Activated CD4-positive, alpha-beta T cell treated with anti-CD3 and anti-CD28 coated beads, Interleukin-10, Interleukin-2, amounts not matched to agents 100 ng/mL and 50 ng/mL, durations not matched to agents 16 hours and 8 hours (primary cell): ENCODE results near the gene CHD2.

ENCODE experiments used
- DNase-seq: peaks from one replicate; pipeline ENCODE4 v3.0.0-alpha.2; 2020

Gene CHD2

DNA sequence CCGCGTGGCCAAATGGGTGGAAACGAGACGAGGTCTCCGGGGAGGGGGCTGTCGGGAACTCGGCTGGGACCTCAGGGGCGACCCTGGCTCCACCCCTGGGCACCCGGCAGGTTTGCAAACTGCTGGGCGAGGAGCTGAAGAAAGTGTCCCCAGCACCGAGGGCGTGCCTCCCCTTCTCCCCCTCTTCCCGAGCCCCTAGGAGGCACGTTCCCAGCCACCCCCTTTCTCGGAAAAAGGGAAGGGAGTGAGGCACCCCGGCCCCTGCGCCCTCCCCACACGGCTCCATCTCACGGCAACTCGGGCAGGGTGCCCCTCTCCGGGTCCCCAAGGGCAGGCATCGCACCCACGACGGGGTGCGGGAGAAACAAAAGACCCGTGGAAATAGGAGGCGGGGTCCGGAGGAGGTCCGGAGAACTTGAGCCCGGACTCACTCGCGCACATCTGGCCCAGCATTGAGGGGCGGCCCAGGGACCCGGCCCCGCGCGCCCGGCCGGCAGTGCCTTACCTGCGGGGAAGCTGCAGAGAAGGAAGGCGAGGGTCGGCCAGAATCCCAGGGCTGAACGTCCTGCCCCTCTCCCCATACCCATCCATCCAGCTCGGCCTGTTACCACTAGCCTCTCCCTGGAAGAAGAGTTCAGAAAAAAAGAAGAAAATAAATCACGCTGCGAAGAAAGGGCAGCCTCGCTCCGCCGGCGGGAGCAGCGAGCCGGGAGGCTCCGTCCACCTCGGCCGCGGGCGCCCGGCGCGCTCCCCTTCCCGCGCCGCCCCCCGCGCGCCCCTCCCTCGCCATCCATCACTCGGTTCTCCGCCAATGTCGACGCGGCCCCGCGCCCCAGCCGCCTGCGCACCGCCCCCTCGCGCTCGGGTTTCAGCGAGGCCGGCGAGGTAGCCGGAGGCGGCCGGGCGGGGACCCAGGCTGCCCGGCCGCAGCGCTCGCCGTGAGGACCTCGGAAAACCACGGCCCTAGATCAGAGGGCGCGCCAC lies 172.6 kb downstream of the CHD2 start:
- no peak for DNase-seq

DNA sequence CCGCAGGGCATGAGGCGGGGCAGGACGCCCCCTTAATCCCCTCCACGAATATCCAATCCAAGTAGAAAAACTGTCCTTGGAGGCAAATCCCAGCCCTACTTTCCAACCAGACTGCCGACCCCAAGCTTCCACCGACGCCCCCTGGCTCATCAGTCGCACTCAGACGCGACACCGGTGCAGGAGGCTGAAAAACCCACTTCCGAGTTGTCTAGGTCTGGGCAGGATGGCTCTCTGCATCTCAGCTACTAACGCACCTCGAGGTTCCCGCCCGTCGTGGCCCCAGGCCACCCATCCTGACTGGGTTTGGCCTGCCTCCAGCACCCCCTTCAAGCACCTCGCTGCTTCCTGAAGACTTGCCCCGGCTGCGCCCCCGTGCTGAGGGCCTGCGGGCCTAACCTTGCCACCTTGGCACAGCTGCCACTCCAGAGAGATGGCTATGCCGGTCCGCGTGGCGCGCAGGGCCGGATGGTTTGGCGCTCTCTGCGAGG lies 173.4 kb downstream of the CHD2 start:
- no peak for DNase-seq

DNA sequence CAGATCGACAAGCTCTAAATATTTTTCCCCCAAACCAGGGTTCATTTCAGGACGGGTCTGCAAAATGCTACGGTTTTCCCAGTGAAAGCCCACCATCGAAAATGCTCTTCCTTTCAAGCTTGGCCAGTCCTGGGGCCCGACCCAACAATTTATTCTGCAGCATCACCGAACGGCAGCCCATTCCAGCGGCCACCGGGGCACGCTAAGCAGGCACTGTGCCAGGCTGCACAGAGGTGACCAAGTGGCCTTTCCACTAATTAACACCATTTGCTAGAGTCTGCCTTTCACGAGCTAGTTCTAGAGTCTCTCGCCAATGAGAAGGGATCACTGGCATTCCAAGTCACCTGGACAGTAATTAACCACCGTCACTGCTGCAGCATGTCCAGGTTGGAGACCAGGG lies 174.5 kb downstream of the CHD2 start:
- no peak for DNase-seq

DNA sequence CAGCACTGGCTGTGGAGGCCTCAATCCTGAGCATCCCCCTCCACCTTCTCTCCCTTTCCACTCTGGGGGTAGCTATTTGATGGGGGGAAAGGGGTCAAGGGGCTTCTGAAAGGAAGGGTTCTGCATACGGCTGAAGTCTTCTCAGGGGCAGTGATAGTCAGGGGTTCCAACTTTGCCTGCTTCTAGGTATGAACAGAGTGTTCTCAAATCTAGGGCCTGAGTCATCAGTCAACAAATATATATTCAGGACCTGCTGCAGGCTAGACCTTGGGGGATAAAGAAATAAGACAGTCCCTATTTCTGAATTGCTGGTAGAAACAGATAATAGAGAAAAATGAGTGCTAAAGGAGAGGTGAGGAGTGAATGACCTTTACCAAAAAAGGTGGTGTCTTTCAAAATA lies 176.1 kb downstream of the CHD2 start:
- DNase-seq, result no peak

DNA sequence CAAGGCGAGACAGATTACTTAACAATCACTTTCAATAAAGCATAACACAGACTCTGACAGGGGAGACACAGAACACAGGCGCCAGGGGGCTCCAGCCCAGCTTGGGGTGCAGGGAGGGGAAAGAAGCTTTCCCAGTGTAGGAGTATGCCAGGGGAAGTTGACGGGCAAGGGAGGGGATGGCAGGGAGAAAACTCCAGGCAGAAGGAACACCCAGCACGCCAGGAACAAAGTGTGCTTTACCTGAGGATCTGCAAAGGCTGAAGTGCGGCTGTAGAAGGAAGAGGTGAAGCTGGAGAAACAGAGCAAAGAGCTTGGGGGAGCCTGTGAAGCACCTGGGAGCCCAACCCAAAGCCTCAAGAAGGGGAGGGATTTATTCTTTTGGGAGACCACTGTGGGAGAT lies 176.8 kb downstream of the CHD2 start:
- DNase-seq, result no peak
